Measurements from ENCODE around the gene RILPL1.

- no peak for TF ChIP-seq POLR2A (IDR thresholded peaks at IDR 0.05)
- TF ChIP-seq CTCF (IDR thresholded peaks at IDR 0.05): no peak
These were observed 55.5 kb downstream of the RILPL1 start for GRCh38 chr12:123478069-123478468.
